ENCODE results near the gene PITX2. TPM values are rescaled to one million over a fixed set of nuclear protein-coding genes. Genes with fewer than 3 reads are reported as not detected.

PITX2 gene
- total and polyA plus RNA-seq, 10 of the 15 experiments (the other 5 are each of a cell fraction or from before 2014, with no cell fraction given) = not detected

GRCh38 chr4:110619463-110620247 lies 3.2 kb downstream of the PITX2 start:
- Histone ChIP-seq H3K9me3 (replicated peaks; ENCODE audit: control insufficient read depth, insufficient read depth, low read length) (peaks cover 7% of the 10 kb centered on the region; the same call in 2 of the 3 replicates), H3K4me3 (no peak overlapping the region), H3K4me1 (ENCODE audit: control insufficient read depth, insufficient read depth, low read length) (no peaks in the 10 kb centered on the region), H3K4me2 (ENCODE audit: control insufficient read depth, insufficient read depth) (no peak overlapping the region), H3K27ac (ENCODE audit: control insufficient read depth, insufficient read depth) (no peak overlapping the region), H4K20me1 (ENCODE audit: control insufficient read depth, insufficient read depth) (no peaks in the 10 kb centered on the region), H2AFZ (ENCODE audit: control insufficient read depth, low read depth, low read length) (no peak overlapping the region), H3K27me3 (replicated peaks in 1 of 2; ENCODE audit: control insufficient read depth in 2 of 2, insufficient read depth in 2 of 2, low read length in 1 of 2) (peaks cover 25 to 29% of the 10 kb centered on the region in 2 experiments), H3K79me2 (ENCODE audit: control insufficient read depth, insufficient read depth, low read length) (no peaks in the 10 kb centered on the region), H3K36me3 (ENCODE audit: control insufficient read depth in 2 of 2, insufficient read depth in 2 of 2, low read length in 1 of 2) (no peaks in the 10 kb centered on the region), H3K9ac (ENCODE audit: control insufficient read depth, insufficient read depth, low read length) (no peak overlapping the region)
- BruUV-seq (replicated peaks) = no TSS peak
- ATAC-seq (no peak), DNase-seq (ENCODE audit: low read depth, low spot score) (no peak), FAIRE-seq (no peak)
- WGBS (ENCODE audit: insufficient coverage, insufficient replicate concordance, low lambda C conversion rate, missing lambda C conversion rate) = 47% methylated on average over 31 of the region's 35 CpGs
- TF ChIP-seq, protein P1, sequence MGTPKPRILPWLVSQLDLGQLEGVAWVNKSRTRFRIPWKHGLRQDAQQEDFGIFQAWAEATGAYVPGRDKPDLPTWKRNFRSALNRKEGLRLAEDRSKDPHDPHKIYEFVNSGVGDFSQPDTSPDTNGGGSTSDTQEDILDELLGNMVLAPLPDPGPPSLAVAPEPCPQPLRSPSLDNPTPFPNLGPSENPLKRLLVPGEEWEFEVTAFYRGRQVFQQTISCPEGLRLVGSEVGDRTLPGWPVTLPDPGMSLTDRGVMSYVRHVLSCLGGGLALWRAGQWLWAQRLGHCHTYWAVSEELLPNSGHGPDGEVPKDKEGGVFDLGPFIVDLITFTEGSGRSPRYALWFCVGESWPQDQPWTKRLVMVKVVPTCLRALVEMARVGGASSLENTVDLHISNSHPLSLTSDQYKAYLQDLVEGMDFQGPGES (IDR thresholded peaks at IDR 0.05) = no peak
- TF ChIP-seq EZH2 (IDR thresholded peaks at IDR 0.05; ENCODE audit: borderline replicate concordance, control insufficient read depth, low read depth, low read length) (0 out of 2 replicates have a peak, but pooled peaks have one; percentile 35), KLF5 (IDR thresholded peaks at IDR 0.05; ENCODE audit: partially characterized antibody) (no peak), SP1 (IDR thresholded peaks at IDR 0.05; ENCODE audit: low read depth, low read length) (no peak), SMARCA5 (IDR thresholded peaks at IDR 0.05) (no peak), ZSCAN29 (IDR thresholded peaks at IDR 0.05) (no peak), EGR1 (IDR thresholded peaks at IDR 0.05; ENCODE audit: borderline replicate concordance in 1 of 2, low read depth in 2 of 2, low read length in 2 of 2) (no peak)
- TF ChIP-seq, protein P2, sequence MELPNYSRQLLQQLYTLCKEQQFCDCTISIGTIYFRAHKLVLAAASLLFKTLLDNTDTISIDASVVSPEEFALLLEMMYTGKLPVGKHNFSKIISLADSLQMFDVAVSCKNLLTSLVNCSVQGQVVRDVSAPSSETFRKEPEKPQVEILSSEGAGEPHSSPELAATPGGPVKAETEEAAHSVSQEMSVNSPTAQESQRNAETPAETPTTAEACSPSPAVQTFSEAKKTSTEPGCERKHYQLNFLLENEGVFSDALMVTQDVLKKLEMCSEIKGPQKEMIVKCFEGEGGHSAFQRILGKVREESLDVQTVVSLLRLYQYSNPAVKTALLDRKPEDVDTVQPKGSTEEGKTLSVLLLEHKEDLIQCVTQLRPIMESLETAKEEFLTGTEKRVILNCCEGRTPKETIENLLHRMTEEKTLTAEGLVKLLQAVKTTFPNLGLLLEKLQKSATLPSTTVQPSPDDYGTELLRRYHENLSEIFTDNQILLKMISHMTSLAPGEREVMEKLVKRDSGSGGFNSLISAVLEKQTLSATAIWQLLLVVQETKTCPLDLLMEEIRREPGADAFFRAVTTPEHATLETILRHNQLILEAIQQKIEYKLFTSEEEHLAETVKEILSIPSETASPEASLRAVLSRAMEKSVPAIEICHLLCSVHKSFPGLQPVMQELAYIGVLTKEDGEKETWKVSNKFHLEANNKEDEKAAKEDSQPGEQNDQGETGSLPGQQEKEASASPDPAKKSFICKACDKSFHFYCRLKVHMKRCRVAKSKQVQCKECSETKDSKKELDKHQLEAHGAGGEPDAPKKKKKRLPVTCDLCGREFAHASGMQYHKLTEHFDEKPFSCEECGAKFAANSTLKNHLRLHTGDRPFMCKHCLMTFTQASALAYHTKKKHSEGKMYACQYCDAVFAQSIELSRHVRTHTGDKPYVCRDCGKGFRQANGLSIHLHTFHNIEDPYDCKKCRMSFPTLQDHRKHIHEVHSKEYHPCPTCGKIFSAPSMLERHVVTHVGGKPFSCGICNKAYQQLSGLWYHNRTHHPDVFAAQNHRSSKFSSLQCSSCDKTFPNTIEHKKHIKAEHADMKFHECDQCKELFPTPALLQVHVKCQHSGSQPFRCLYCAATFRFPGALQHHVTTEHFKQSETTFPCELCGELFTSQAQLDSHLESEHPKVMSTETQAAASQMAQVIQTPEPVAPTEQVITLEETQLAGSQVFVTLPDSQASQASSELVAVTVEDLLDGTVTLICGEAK (IDR thresholded peaks at IDR 0.05; ENCODE audit: borderline replicate concordance) = no peak
- in situ Hi-C loops (cut with MboI) = no loop called here
- ChIA-PET POLR2A (no interaction called here), SMC1A (ENCODE audit: uncharacterized antibody, unreplicated experiment) (no interaction called here), RAD21 (ENCODE audit: unreplicated experiment) (no interaction called here), CTCF (interaction anchor here (0.6 kb wide), 1 partner anchor 1013 kb away, joined by 3 read pairs; no protein-coding TSS in a partner anchor)
- intact Hi-C loops (cut with micrococcal nuclease; ENCODE audit: unreplicated experiment) = no loop called here
